HepG2 (cell line): Measurements from ENCODE around the gene FEM1C. TPM values are rescaled to one million over a fixed set of nuclear protein-coding genes. Genes with fewer than 3 reads are reported as not detected.

ENCODE experiments used
- BRCA1 ChIP-seq: sonication (generic); formaldehyde crosslinking; IDR thresholded peaks from 2 replicates; pipeline ENCODE4 v1.4.0; 2020; ENCODE audit warnings: missing genetic modification reagents
- BRD4 ChIP-seq: sonication (generic); formaldehyde crosslinking; IDR thresholded peaks from 2 replicates; pipeline ENCODE4 v1.4.0; 2020; ENCODE audit warnings: missing genetic modification reagents
- DMAP1 ChIP-seq: IDR thresholded peaks from 2 replicates; pipeline ENCODE4 v1.6.1; 2016
- DR1 ChIP-seq: sonication (generic); formaldehyde crosslinking; IDR thresholded peaks from 2 replicates; pipeline ENCODE4 v1.8.0; 2021; ENCODE audit warnings: mild to moderate bottlenecking, missing genetic modification reagents, inconsistent platforms
- KLF16 ChIP-seq, 2 experiments: sonication (generic) in 1 of 2; formaldehyde crosslinking in 1 of 2; IDR thresholded peaks; 2 replicates each; pipeline versions ENCODE4 v1.6.1 to v1.8.0; 2016 to 2023; ENCODE audit warnings: missing genetic modification reagents in 2 of 2, missing compliant biosample characterization in 1 of 2
- MAX ChIP-seq: IDR thresholded peaks from 2 replicates; pipeline ENCODE4 v1.6.1; 2012; ENCODE audit warnings: inconsistent platforms
- NCOA5 ChIP-seq: sonication (generic); formaldehyde crosslinking; IDR thresholded peaks from 2 replicates; pipeline ENCODE4 v1.4.0; 2020; ENCODE audit warnings: missing genetic modification reagents
- NFRKB ChIP-seq: fragments of 450-650 bp; IDR thresholded peaks from 2 replicates; pipeline ENCODE4 v1.6.1; 2017
- PAWR ChIP-seq: sonication (generic); formaldehyde crosslinking; IDR thresholded peaks from 2 replicates; pipeline ENCODE4 v1.4.0; 2020; ENCODE audit warnings: missing genetic modification reagents, mild to moderate bottlenecking, borderline replicate concordance
- PPARG ChIP-seq: conservative IDR thresholded peaks from 2 replicates; pipeline ENCODE4 v1.6.1; 2016; ENCODE audit warnings: missing biosample characterization, missing genetic modification reagents
- STAT5B ChIP-seq: sonication (generic); formaldehyde crosslinking; IDR thresholded peaks from 2 replicates; pipeline ENCODE4 v1.4.0; 2020; ENCODE audit warnings: missing genetic modification reagents
- TARDBP ChIP-seq: sonication (generic); formaldehyde crosslinking; IDR thresholded peaks from 2 replicates; pipeline ENCODE4 v1.8.0; 2022; ENCODE audit warnings: mild to moderate bottlenecking, missing genetic modification reagents
- THAP11 ChIP-seq: IDR thresholded peaks from 2 replicates; pipeline ENCODE4 v1.6.1; 2016; ENCODE audit warnings: missing biosample characterization, missing genetic modification reagents
- ZBTB34 ChIP-seq: sonication (generic); formaldehyde crosslinking; IDR thresholded peaks from 2 replicates; pipeline ENCODE4 v1.8.0; 2022; ENCODE audit warnings: mild to moderate bottlenecking, missing genetic modification reagents
- ZFX ChIP-seq: sonication (generic); formaldehyde crosslinking; IDR thresholded peaks from 2 replicates; pipeline ENCODE4 v1.4.0; 2020; ENCODE audit warnings: mild to moderate bottlenecking, low read depth, missing genetic modification reagents, moderate library complexity
- ZNF569 ChIP-seq: sonication (generic); formaldehyde crosslinking; IDR thresholded peaks from 2 replicates; pipeline ENCODE4 v1.5.0; 2020; ENCODE audit warnings: mild to moderate bottlenecking, missing genetic modification reagents, moderate library complexity, borderline replicate concordance
- ZNF878 ChIP-seq: sonication (generic); formaldehyde crosslinking; IDR thresholded peaks from 2 replicates; pipeline ENCODE4 v1.8.1; 2023; ENCODE audit warnings: mild to moderate bottlenecking, missing genetic modification reagents, moderate library complexity
- polyA plus RNA-seq, 8 experiments: library from polyadenylated mRNA; depleted of rRNA in 3 of 8; stranded (reverse) in 7 of 8; unstranded in 1 of 8; fragments of >200 nt; fragmentation: Illumina TruSeq in 4 of 8; extraction: Trizol in 4 of 8; gene quantifications; 2 replicates each; pipeline versions ENCODE4 v1.2.1 to v1.2.3, GENCODE V29; 2011 to 2016; ENCODE audit warnings: low read depth in 4 of 8, missing spikeins in 1 of 8, mixed read lengths in 1 of 8; ENCODE audit not compliant: insufficient read depth in 1 of 8
- total RNA-seq, 5 experiments: library from RNA; depleted of rRNA; stranded (reverse); fragments of >200 nt; fragmentation: Illumina TruSeq; extraction: Trizol; gene quantifications; 2 replicates each; pipeline ENCODE4 v1.2.3, GENCODE V29; 2016; ENCODE audit warnings: low read depth in 1 of 5
- TF ChIP-seq, protein P1 (sequence below): sonication (generic); formaldehyde crosslinking; IDR thresholded peaks from 2 replicates; pipeline ENCODE4 v1.8.0; 2022; ENCODE audit warnings: mild to moderate bottlenecking, missing genetic modification reagents, moderate library complexity
- TF ChIP-seq, protein P2 (sequence below): IDR thresholded peaks from 2 replicates; pipeline ENCODE4 v1.6.1; 2016; ENCODE audit warnings: low read depth, missing genetic modification reagents, missing compliant biosample characterization
- TF ChIP-seq, protein P3 (sequence below): sonication (generic); formaldehyde crosslinking; IDR thresholded peaks from 2 replicates; pipeline ENCODE4 v1.4.0; 2020; ENCODE audit warnings: mild to moderate bottlenecking, missing genetic modification reagents
- TF ChIP-seq, protein P4 (sequence below): sonication (generic); formaldehyde crosslinking; IDR thresholded peaks from 2 replicates; pipeline ENCODE4 v1.8.0; 2022; ENCODE audit warnings: missing genetic modification reagents, mild to moderate bottlenecking, borderline replicate concordance

The FEM1C gene
- total and polyA plus RNA-seq, 2 of the 13 experiments (the other 11 are each of a cell fraction or from before 2014, with no cell fraction given): 5.5 to 8.3 TPM

GRCh38 chr5:115543365-115544042 is 1.1 kb downstream of the FEM1C start (continued):
- TF ChIP-seq, protein P1, sequence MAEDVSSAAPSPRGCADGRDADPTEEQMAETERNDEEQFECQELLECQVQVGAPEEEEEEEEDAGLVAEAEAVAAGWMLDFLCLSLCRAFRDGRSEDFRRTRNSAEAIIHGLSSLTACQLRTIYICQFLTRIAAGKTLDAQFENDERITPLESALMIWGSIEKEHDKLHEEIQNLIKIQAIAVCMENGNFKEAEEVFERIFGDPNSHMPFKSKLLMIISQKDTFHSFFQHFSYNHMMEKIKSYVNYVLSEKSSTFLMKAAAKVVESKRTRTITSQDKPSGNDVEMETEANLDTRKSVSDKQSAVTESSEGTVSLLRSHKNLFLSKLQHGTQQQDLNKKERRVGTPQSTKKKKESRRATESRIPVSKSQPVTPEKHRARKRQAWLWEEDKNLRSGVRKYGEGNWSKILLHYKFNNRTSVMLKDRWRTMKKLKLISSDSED (CRISPR knock-in tag): no peak
- TF ChIP-seq ZBTB34 (CRISPR knock-in tag): no peak
- TF ChIP-seq BRCA1 (CRISPR knock-in tag): no peak
- peak; percentile 55; the same call in 1 of the 2 replicates for TF ChIP-seq THAP11 (CRISPR knock-in tag)
- TF ChIP-seq PAWR: no peak
- TF ChIP-seq DR1 (CRISPR knock-in tag): no peak
- TF ChIP-seq ZFX (CRISPR knock-in tag): no peak
- TF ChIP-seq ZNF878: no peak
- 0 out of 2 replicates have a peak, but pooled peaks have one; percentile 15 for TF ChIP-seq PPARG (CRISPR knock-in tag)
- no peak for TF ChIP-seq NFRKB
- TF ChIP-seq, protein P2, sequence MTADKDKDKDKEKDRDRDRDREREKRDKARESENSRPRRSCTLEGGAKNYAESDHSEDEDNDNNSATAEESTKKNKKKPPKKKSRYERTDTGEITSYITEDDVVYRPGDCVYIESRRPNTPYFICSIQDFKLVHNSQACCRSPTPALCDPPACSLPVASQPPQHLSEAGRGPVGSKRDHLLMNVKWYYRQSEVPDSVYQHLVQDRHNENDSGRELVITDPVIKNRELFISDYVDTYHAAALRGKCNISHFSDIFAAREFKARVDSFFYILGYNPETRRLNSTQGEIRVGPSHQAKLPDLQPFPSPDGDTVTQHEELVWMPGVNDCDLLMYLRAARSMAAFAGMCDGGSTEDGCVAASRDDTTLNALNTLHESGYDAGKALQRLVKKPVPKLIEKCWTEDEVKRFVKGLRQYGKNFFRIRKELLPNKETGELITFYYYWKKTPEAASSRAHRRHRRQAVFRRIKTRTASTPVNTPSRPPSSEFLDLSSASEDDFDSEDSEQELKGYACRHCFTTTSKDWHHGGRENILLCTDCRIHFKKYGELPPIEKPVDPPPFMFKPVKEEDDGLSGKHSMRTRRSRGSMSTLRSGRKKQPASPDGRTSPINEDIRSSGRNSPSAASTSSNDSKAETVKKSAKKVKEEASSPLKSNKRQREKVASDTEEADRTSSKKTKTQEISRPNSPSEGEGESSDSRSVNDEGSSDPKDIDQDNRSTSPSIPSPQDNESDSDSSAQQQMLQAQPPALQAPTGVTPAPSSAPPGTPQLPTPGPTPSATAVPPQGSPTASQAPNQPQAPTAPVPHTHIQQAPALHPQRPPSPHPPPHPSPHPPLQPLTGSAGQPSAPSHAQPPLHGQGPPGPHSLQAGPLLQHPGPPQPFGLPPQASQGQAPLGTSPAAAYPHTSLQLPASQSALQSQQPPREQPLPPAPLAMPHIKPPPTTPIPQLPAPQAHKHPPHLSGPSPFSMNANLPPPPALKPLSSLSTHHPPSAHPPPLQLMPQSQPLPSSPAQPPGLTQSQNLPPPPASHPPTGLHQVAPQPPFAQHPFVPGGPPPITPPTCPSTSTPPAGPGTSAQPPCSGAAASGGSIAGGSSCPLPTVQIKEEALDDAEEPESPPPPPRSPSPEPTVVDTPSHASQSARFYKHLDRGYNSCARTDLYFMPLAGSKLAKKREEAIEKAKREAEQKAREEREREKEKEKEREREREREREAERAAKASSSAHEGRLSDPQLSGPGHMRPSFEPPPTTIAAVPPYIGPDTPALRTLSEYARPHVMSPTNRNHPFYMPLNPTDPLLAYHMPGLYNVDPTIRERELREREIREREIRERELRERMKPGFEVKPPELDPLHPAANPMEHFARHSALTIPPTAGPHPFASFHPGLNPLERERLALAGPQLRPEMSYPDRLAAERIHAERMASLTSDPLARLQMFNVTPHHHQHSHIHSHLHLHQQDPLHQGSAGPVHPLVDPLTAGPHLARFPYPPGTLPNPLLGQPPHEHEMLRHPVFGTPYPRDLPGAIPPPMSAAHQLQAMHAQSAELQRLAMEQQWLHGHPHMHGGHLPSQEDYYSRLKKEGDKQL (CRISPR knock-in tag): no peak
- no peak for TF ChIP-seq NCOA5 (CRISPR knock-in tag)
- TF ChIP-seq ZNF569 (CRISPR knock-in tag): no peak
- TF ChIP-seq, protein P3, sequence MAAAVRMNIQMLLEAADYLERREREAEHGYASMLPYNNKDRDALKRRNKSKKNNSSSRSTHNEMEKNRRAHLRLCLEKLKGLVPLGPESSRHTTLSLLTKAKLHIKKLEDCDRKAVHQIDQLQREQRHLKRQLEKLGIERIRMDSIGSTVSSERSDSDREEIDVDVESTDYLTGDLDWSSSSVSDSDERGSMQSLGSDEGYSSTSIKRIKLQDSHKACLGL (CRISPR knock-in tag): no peak
- 0 out of 2 replicates have a peak, but pooled peaks have one; percentile 33 for TF ChIP-seq MAX
- TF ChIP-seq, protein P4, sequence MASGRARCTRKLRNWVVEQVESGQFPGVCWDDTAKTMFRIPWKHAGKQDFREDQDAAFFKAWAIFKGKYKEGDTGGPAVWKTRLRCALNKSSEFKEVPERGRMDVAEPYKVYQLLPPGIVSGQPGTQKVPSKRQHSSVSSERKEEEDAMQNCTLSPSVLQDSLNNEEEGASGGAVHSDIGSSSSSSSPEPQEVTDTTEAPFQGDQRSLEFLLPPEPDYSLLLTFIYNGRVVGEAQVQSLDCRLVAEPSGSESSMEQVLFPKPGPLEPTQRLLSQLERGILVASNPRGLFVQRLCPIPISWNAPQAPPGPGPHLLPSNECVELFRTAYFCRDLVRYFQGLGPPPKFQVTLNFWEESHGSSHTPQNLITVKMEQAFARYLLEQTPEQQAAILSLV (CRISPR knock-in tag): no peak
- TF ChIP-seq STAT5B: no peak
- peak; percentile 42; the same call in 1 of the 2 replicates for TF ChIP-seq DMAP1 (CRISPR knock-in tag)
- no peak for TF ChIP-seq BRD4
- no peak for TF ChIP-seq KLF16 (CRISPR knock-in tag; IDR thresholded peaks at IDR 0.05)
- TF ChIP-seq TARDBP (CRISPR knock-in tag): no peak
